Measurements from ENCODE around the gene TRIP12. TPM values are rescaled to one million over a fixed set of nuclear protein-coding genes. Genes with fewer than 3 reads are reported as not detected.

The TRIP12 gene
- total RNA-seq, 1 experiment from 2014 or later = 166 TPM

GRCh38 chr2:229733611-229734245 is 188.1 kb downstream of the TRIP12 start:
- Mint-ChIP-seq H3K4me3 (peak overlapping the region in 1 of 2 experiments; percentile 14; a peak in 1 of 5 replicates), H3K9me3 (peaks cover 20 to 21% of the 10 kb centered on the region in 2 experiments), H3K4me1 (peaks cover 15 to 25% of the 10 kb centered on the region in 2 experiments), H3K27ac (peak overlapping the region in 2 of 3 experiments; percentile 81 to 92; a peak in 6 of 7 replicates), H3K36me3 (ENCODE audit: insufficient read depth in 1 of 3, low read depth in 3 of 3) (peaks cover 11 to 20% (median 16%) of the 10 kb centered on the region in 3 experiments), H3K27me3 (ENCODE audit: low read depth) (peaks cover 2% of the 10 kb centered on the region; the same call in 1 of the 2 replicates)
- no peak overlapping the region for H4K91ac ChIP-seq (ENCODE audit: insufficient read length, low read depth, low read length)
- peak overlapping the region; percentile 69 for H2BK5ac ChIP-seq (ENCODE audit: insufficient read length, low read length)
- peak overlapping the region; percentile 8 for H2BK12ac ChIP-seq (ENCODE audit: insufficient read length, low read depth, low read length)
- no peak overlapping the region for H2BK15ac ChIP-seq (ENCODE audit: low read depth, low read length)
- no peaks in the 10 kb centered on the region for H3K79me1 ChIP-seq (ENCODE audit: insufficient read depth, low read depth, low read length, poor library complexity, severe bottlenecking)
- H3K23me2 ChIP-seq (ENCODE audit: insufficient read length, low read depth, low read length, poor library complexity, severe bottlenecking) = no peaks in the 10 kb centered on the region
- no peak overlapping the region for H4K5ac ChIP-seq (ENCODE audit: insufficient read length, low read depth, low read length)
- H2BK120ac ChIP-seq (ENCODE audit: low read depth, low read length, poor library complexity, severe bottlenecking) = peak overlapping the region; percentile 11
- H2AFZ ChIP-seq (ENCODE audit: low read length) = no peak overlapping the region
- H3K4ac ChIP-seq (ENCODE audit: low read depth, low read length) = no peak overlapping the region
- no CpG with 5 or more reads among the region's 6 CpGs for WGBS (ENCODE audit: extremely low coverage, insufficient read length, low lambda C conversion rate)
- H3K9ac ChIP-seq (ENCODE audit: extremely low read depth, insufficient read length, low read length) = no peak overlapping the region
- no peaks in the 10 kb centered on the region for H3K27me3 ChIP-seq (ENCODE audit: insufficient read depth, low read length)
- H2AK5ac ChIP-seq (ENCODE audit: insufficient read length, low read length) = no peak overlapping the region
- TF ChIP-seq, protein P1, sequence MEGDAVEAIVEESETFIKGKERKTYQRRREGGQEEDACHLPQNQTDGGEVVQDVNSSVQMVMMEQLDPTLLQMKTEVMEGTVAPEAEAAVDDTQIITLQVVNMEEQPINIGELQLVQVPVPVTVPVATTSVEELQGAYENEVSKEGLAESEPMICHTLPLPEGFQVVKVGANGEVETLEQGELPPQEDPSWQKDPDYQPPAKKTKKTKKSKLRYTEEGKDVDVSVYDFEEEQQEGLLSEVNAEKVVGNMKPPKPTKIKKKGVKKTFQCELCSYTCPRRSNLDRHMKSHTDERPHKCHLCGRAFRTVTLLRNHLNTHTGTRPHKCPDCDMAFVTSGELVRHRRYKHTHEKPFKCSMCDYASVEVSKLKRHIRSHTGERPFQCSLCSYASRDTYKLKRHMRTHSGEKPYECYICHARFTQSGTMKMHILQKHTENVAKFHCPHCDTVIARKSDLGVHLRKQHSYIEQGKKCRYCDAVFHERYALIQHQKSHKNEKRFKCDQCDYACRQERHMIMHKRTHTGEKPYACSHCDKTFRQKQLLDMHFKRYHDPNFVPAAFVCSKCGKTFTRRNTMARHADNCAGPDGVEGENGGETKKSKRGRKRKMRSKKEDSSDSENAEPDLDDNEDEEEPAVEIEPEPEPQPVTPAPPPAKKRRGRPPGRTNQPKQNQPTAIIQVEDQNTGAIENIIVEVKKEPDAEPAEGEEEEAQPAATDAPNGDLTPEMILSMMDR (conservative IDR thresholded peaks at IDR 0.05) = no peak
- H3K23ac ChIP-seq (ENCODE audit: insufficient read length, low read depth, low read length) = no peak overlapping the region
- H3K14ac ChIP-seq (ENCODE audit: insufficient read depth, low read length) = peak overlapping the region; percentile 72; the same call in 1 of the 2 replicates
- no peak overlapping the region for H2BK20ac ChIP-seq (ENCODE audit: low read depth, low read length, poor library complexity, severe bottlenecking)
- H3K4me1 ChIP-seq (ENCODE audit: insufficient read depth, low read length) = peaks cover 15% of the 10 kb centered on the region
- peak overlapping the region; percentile 78 for H3K27ac ChIP-seq (ENCODE audit: insufficient read length, low read depth, low read length)
- no peaks in the 10 kb centered on the region for H4K20me1 ChIP-seq (ENCODE audit: control insufficient read depth, insufficient read depth, insufficient read length)
- no peak overlapping the region for H4K8ac ChIP-seq (replicated peaks; ENCODE audit: insufficient read length, low read depth, low read length)
- H3K9me3 ChIP-seq (ENCODE audit: control insufficient read depth, low read depth, low read length) = no peaks in the 10 kb centered on the region
- no peak overlapping the region for H3K4me2 ChIP-seq (ENCODE audit: insufficient read depth, insufficient read length, low read length)
- no peaks in the 10 kb centered on the region for H3K79me2 ChIP-seq (ENCODE audit: insufficient read depth, low read length)
- no peak overlapping the region for H3K56ac ChIP-seq (ENCODE audit: insufficient read length, low read depth, low read length)
- peak overlapping the region; percentile 87 for H3K18ac ChIP-seq (ENCODE audit: insufficient read length, low read depth, low read length)
- no peak overlapping the region for H3T11ph ChIP-seq (ENCODE audit: low read length)
- no peak for DNase-seq

Measured in H9 (cell line).